ENCODE results near the gene LRRC56. TPM values are rescaled to one million over a fixed set of nuclear protein-coding genes. Genes with fewer than 3 reads are reported as not detected.

Gene LRRC56
- total RNA-seq, 4 donors from 2014 or later: 2.3 to 8.4 (median 3.1) TPM

DNA sequence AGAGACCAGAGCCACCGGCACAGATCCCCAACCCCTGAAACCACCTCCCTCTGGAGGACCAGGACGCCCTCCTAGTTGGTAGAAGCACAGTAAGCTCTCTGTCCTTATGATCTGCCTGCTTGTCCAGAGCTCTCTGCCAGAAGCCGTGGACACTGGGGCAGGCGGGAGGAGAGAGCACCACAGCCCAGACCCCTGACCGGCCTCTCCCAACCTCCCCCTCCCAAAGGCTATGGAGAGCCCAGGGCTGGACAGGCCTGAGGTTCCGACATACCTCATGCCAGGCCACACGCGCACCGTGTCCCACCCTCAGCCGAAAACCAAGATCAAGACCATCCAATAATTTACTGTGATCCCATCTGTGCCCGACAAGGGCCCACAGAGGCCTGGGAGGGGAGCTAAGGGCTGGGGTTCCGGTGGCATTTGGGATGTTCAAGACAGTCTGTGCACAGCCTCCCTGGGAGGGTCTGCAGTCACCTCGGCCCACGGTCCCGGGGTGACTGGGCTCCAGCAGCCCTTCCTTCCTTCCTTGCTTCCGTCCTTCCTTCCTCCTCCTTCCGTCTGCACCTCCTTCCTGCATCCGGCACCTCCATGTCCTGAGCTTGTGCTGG lies 5.3 kb upstream of the LRRC56 start:
- peaks cover 2% of the 10 kb centered on the region for H3K27me3 ChIP-seq
- no peaks in the 10 kb centered on the region for H3K9me3 ChIP-seq
- no peak for DNase-seq
- intact Hi-C loops (cut with DNase I; ENCODE audit: low total_unique reads) (no loop called here), in situ Hi-C loops (cut with MboI; ENCODE audit: low pct_ligation_motif_present in 1 of 4, low pct_unique_long_range_greater_than_20kb in 1 of 4, low sequenced_read_pairs in 3 of 4) (no loop called here)
- TF ChIP-seq POLR2A (IDR thresholded peaks at IDR 0.05): no peak
- TF ChIP-seq, protein P1, sequence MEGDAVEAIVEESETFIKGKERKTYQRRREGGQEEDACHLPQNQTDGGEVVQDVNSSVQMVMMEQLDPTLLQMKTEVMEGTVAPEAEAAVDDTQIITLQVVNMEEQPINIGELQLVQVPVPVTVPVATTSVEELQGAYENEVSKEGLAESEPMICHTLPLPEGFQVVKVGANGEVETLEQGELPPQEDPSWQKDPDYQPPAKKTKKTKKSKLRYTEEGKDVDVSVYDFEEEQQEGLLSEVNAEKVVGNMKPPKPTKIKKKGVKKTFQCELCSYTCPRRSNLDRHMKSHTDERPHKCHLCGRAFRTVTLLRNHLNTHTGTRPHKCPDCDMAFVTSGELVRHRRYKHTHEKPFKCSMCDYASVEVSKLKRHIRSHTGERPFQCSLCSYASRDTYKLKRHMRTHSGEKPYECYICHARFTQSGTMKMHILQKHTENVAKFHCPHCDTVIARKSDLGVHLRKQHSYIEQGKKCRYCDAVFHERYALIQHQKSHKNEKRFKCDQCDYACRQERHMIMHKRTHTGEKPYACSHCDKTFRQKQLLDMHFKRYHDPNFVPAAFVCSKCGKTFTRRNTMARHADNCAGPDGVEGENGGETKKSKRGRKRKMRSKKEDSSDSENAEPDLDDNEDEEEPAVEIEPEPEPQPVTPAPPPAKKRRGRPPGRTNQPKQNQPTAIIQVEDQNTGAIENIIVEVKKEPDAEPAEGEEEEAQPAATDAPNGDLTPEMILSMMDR (IDR thresholded peaks at IDR 0.05): no peak
- no peak overlapping the region for H3K27ac ChIP-seq
- 56 to 91% methylated on average over 6 to 18 of the region's 18 CpGs for WGBS, 2 donors (ENCODE audit: low coverage in 1 of 2)
- H3K4me1 ChIP-seq: peaks cover 11 to 27% (median 24%) of the 10 kb centered on the region in 4 donors
- no peaks in the 10 kb centered on the region for H3K36me3 ChIP-seq
- H3K4me3 ChIP-seq: no peak overlapping the region

DNA sequence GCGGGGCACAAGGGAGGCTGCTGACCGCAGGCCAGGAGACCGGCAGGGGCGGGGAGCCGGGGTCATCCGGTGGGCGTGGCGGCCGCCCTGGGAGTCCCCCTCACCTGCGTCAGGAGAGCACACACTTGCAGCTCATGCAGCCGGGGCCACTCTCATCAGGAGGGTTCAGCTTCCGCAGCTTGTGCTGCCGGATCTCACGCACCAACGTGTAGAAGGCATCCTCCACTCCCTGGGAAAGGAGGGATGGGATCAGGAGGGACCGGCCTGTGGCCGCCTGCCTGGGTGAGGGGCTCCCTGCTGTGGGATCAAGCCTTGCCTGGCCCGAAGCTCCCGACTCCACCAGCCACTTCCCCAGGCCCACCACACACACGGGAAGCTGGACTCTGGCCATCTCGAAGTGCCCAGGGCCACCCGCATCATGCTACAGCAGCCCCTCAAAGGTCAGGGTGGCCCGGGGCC lies 4.8 kb upstream of the LRRC56 start:
- 93% methylated on average over 19 of the region's 23 CpGs; no CpG with 5 or more reads in 1 of the 2 donors for WGBS, 2 donors (ENCODE audit: low coverage in 1 of 2)
- Histone ChIP-seq H3K4me3 (no peak overlapping the region), H3K27me3 (peaks cover 2% of the 10 kb centered on the region), H3K36me3 (no peaks in the 10 kb centered on the region), H3K27ac (no peak overlapping the region), H3K4me1 (peaks cover 11 to 32% (median 29%) of the 10 kb centered on the region in 4 donors), H3K9me3 (no peaks in the 10 kb centered on the region)
- in situ Hi-C loops (cut with MboI; ENCODE audit: low pct_ligation_motif_present in 1 of 4, low pct_unique_long_range_greater_than_20kb in 1 of 4, low sequenced_read_pairs in 3 of 4): no loop called here
- DNase-seq: no peak
- intact Hi-C loops (cut with DNase I; ENCODE audit: low total_unique reads): no loop called here
- TF ChIP-seq, protein P1 (IDR thresholded peaks at IDR 0.05): no peak
- TF ChIP-seq POLR2A (IDR thresholded peaks at IDR 0.05) (no peak), EP300 (IDR thresholded peaks at IDR 0.05; ENCODE audit: low read depth) (no peak), POLR2AphosphoS5 (IDR thresholded peaks at IDR 0.05) (no peak)

DNA sequence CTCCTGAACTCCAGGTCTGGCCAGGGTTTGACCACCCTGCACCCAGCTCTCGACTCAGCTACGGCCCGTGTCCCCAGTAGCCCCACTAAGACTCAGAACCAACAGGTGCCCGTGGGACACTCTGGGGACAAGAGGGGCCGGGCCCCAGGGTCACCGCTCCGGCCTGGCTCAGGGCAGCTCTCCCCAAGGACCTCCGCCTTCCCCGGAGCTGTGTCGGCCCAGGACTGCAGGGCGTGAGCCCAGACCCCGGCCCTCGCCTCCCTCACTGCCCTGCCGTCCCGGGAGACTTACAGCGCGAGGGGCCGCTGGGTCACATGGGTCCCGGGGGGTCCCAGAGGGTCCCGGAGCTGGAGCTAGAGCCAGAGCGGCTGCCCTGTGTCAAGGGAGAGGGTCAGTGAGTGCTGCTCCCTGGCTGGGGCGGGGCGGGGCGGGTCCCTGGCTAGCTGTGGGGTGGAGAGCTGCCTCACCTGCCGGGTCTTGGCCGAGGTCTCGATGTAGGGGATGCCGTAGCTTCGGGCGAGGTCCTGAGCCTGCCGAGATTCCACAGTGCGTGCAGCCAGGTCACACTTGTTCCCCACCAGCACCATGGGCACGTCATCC lies 4.2 kb upstream of the LRRC56 start:
- DNase-seq: no peak
- no peak overlapping the region for H3K4me3 ChIP-seq
- no peaks in the 10 kb centered on the region for H3K9me3 ChIP-seq
- H3K27ac ChIP-seq: no peak overlapping the region
- intact Hi-C loops (cut with DNase I; ENCODE audit: low total_unique reads) (no loop called here), in situ Hi-C loops (cut with MboI; ENCODE audit: low pct_ligation_motif_present in 1 of 4, low pct_unique_long_range_greater_than_20kb in 1 of 4, low sequenced_read_pairs in 3 of 4) (no loop called here)
- WGBS, 2 donors (ENCODE audit: low coverage in 1 of 2): 85% methylated on average over 15 of the region's 33 CpGs; no CpG with 5 or more reads in 1 of the 2 donors
- TF ChIP-seq EP300 (IDR thresholded peaks at IDR 0.05; ENCODE audit: low read depth) (no peak), POLR2AphosphoS5 (IDR thresholded peaks at IDR 0.05) (no peak), POLR2A (IDR thresholded peaks at IDR 0.05) (no peak)
- TF ChIP-seq, protein P1 (IDR thresholded peaks at IDR 0.05): no peak
- H3K36me3 ChIP-seq: no peaks in the 10 kb centered on the region
- peaks cover 11 to 37% (median 34%) of the 10 kb centered on the region in 4 donors for H3K4me1 ChIP-seq
- peaks cover 2% of the 10 kb centered on the region for H3K27me3 ChIP-seq

DNA sequence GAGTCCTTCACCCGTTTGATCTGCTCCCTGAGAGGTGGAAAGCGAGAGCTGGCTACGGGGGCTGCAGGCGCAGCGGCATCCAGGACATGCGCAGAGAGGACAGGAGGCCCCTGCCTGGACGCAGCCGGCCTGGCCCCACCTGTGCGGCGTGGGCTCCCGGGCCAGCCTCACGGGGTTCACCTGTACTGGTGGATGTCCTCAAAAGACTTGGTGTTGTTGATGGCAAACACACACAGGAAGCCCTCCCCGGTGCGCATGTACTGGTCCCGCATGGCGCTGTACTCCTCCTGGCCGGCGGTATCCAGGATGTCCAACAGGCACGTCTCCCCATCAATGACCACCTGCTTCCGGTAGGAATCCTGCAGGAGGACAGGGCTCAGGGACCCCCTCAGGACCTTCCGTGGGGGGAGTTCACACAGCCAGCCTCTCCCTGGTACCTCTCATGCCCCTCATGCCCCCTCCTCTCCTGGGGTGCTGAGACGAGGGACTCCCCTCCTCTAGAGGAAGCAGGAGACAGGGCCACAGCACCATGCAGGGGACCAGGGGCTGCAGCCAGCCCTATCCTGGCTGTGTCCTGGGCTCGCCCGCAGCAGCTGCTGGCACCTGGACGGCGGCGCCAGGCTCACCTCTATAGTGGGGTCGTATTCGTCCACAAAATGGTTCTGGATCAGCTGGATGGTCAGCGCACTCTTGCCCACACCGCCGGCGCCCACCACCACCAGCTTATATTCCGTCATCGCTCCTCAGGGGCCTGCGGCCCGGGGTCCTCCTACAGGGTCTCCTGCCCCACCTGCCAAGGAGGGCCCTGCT lies 3.5 kb upstream of the LRRC56 start:
- 93% methylated on average over 28 of the region's 37 CpGs; no CpG with 5 or more reads in 1 of the 2 donors for WGBS, 2 donors (ENCODE audit: low coverage in 1 of 2)
- H3K9me3 ChIP-seq: no peaks in the 10 kb centered on the region
- H3K4me1 ChIP-seq: peaks cover 11 to 37% (median 35%) of the 10 kb centered on the region in 4 donors
- TF ChIP-seq POLR2A (IDR thresholded peaks at IDR 0.05): no peak
- H3K27me3 ChIP-seq: peaks cover 2% of the 10 kb centered on the region
- intact Hi-C loops (cut with DNase I; ENCODE audit: low total_unique reads): no loop called here
- H3K36me3 ChIP-seq: no peaks in the 10 kb centered on the region
- peak overlapping the region in 2 of 4 donors; percentile 79 to 95 for H3K27ac ChIP-seq
- no peak for DNase-seq
- H3K4me3 ChIP-seq: peak overlapping the region in 3 of 4 donors; percentile 58 to 95 (median 83)
- in situ Hi-C loops (cut with MboI; ENCODE audit: low pct_ligation_motif_present in 1 of 4, low pct_unique_long_range_greater_than_20kb in 1 of 4, low sequenced_read_pairs in 3 of 4): no loop called here

Measured in transverse colon (tissue), 4 donors.